ENCODE results near the gene PSORS1C2.

- no peak for TF ChIP-seq CTCF (IDR thresholded peaks at IDR 0.05)
- TF ChIP-seq ARID4B (CRISPR knock-in tag; IDR thresholded peaks at IDR 0.05; ENCODE audit: borderline replicate concordance) = no peak
- TF ChIP-seq SOX15 (CRISPR knock-in tag; IDR thresholded peaks at IDR 0.05) = no peak
- no peak for TF ChIP-seq ATF6 (CRISPR knock-in tag; IDR thresholded peaks at IDR 0.05)
- no peak for TF ChIP-seq ZSCAN18 (CRISPR knock-in tag; IDR thresholded peaks at IDR 0.05)
- TF ChIP-seq NFYB (CRISPR knock-in tag; conservative IDR thresholded peaks at IDR 0.05; ENCODE audit: low read depth) = no peak
- TF ChIP-seq JUN (CRISPR knock-in tag; IDR thresholded peaks at IDR 0.05) = no peak
Measured at GRCh38 chr6:31125586-31126363, 13.1 kb downstream of the PSORS1C2 start.

All from WTC11 (cell line).